Stimulated activated naive CD8-positive, alpha-beta T cell treated with anti-CD3 and anti-CD28 coated beads, Interleukin-15, Interleukin-2, amounts not matched to agents 100 U/mL and 50 U/mL, for 24 hours (primary cell): ENCODE results near the gene NUBP2.

ENCODE experiments used
- ATAC-seq: fragments of 150-1000 bp; cut with Tn5 transposase; one replicate; pipeline ENCODE4 v1.10.0; 2021
- DNase-seq: peaks from one replicate; pipeline ENCODE4 v3.0.0; 2021

NUBP2 gene

DNA sequence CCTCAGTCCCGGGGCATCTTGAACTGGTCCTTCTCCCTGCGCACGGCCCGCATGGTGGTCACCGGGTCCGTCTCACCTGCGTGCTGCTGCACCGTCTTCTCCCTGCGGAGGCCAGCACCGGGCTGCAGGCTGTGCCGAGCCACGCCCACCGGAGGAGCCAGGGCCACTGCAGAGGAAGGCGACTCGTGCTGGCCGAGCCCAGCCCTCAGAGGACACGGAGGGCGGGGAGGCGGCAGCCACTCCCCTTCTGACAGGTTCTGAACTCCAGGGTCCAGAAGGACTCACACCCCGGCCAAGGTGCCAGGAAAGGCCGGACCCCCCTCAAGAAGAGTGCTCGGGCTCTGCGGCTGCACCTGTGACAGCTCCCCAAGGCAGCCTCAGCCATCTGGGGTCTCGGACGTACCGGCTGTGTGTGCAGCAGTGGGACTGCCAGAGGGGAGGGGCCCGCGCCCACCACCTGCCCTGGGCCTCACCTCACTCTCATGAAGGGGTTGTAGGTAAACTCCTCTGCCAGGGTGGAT lies 26.6 kb downstream of the NUBP2 start:
- no peak for ATAC-seq
- no peak for DNase-seq

- peak; percentile 10 for ATAC-seq
Measured at GRCh38 chr16:1810106-1810505, 27.3 kb downstream of the NUBP2 start.

GRCh38 chr16:1810536-1810935 lies 27.8 kb downstream of the NUBP2 start:
- DNase-seq (no peak), ATAC-seq (no peak)

More at GRCh38 chr16:1810106-1810505, 27.3 kb downstream of the NUBP2 start:
- no peak for DNase-seq

GRCh38 chr16:1812732-1813163 lies 30.0 kb downstream of the NUBP2 start:
- ATAC-seq (peak; percentile 75), DNase-seq (peak; percentile 67)

DNA sequence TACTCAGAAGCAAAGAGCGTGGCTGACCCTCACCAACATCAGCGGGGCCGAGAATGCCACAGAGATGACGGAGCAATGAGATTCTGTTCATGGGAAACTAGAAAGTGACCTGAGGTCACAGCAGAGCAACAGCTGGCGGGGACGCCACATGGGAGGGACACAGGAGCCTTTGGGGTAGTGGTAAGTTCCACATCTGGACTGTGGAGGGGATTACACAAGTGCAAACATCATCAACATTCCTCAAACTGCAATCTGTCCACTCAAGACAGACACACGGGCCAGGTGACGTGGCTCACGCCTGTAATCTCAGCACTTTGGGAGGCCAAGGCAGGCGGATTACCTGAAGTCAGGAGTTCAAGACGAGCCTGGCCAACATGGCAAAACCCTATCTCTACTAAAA lies 32.7 kb downstream of the NUBP2 start:
- ATAC-seq (no peak), DNase-seq (no peak)

DNA sequence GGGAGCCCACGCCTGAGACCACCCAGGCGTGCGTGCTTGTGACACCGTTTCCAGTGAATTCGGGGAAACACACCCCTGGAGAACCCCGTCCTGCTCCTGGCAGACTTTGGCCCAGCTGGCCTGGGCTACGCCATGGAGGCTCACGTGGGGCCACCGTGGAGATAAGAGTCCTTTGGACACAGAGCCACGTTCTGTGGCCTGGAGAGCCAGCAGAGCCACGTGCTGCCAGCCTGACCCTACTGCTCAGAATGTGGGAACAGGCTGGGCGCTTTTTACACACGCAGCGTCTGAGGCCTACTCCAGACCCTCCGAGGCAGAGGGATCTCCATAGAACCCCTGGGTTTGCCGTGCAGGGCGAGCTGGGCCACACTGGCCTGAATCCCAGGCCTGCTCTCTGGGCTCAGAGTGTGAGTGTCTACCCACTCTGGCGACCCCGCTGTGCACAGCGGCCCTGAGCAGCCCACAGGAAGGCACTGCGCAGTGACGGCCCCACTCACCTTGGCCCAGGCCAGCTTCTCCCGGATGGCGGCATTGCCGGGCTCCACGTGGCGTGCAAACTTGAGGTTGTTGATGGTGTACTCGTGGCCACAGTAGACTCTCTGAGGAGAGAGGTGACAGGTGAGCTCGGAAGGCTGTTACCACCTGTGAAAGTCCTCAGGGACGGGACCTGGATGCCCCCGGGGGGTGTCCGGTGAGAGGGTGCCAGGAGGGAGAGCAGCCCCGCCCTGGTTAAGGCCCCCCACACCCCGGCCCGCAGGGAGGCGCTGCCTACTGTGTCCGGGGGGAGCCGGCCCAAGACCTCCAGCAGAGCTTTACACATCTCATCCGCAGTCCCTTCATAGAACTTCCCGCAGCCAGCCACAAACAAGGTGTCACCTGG lies 33.9 kb downstream of the NUBP2 start:
- ATAC-seq: no peak
- DNase-seq: no peak

DNA sequence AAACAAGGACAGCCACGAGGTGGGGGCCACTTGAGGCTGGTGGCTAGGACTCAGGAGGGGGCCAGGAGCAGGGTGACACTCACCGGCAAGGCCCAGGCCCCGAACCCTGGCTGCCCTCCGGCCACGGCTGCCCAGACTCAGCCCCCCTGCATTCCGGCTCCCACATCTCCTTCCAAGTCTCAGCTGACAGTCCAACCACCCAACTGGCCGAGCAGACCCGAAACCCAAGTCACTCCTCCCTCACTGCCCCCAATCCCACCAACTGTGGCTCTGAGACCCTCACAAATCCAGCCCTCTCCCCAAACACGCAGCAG lies 34.5 kb downstream of the NUBP2 start:
- DNase-seq: no peak
- ATAC-seq: no peak

GRCh38 chr16:1817716-1818115 lies 35.0 kb downstream of the NUBP2 start:
- DNase-seq (no peak), ATAC-seq (no peak)

- ATAC-seq: no peak
- no peak for DNase-seq
Measured at GRCh38 chr16:1818204-1818872, 35.6 kb downstream of the NUBP2 start.

DNA sequence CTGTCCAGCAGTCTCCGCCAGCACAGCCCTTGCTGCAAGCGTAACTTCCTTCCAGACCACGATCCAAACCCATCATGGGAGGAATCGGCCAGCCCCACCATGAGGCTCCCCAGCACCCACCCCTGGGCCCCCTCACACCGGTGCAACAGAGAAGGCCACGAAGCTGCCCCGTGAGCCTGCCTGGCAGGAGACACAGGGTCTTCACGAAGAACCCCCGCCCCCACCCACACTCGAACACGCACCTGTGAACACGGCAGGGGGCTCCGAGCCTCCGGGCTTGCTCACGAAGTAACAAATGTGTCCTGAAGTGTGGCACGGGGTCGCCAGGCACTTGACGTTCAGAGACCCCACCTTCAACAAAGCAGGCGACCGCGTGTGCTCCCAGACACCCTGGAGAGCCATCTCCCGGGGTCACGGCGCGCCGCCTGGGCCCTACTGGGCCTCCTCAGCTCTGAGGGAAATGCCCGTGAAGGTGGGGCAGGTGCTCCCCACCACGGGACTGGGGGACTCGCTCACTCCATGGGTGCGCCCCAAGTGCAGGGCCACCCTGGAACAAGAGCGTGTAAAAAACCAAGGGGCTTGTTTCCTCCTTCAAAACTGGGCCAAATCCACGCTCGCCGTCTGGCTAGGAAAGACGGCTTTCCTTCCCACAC lies 36.2 kb downstream of the NUBP2 start:
- no peak for ATAC-seq
- DNase-seq: no peak

DNA sequence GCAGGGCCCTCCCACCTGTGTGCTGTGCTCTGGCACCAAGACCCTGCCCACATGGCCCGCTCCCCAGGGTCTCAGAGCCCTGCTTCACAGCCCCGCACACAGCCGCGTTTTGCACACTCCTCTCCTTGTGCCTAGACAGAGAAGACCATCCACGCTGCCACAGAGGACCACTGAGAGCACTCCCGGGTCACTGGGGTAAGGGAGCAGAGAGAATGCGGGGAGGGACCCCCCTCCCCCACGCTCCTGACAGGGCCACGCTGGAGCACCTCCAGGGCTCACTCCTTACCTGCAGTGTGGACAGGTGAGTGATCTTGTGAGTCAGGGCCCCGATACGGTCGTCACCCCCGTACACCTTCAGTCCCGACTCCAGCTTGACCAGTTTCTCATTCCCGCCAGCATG lies 36.9 kb downstream of the NUBP2 start:
- no peak for DNase-seq
- no peak for ATAC-seq

- ATAC-seq: no peak
- DNase-seq: no peak
Measured at GRCh38 chr16:1820096-1820945, 37.6 kb downstream of the NUBP2 start.

GRCh38 chr16:1820946-1821290 lies 38.2 kb downstream of the NUBP2 start:
- DNase-seq (no peak), ATAC-seq (no peak)

GRCh38 chr16:1821861-1822611 lies 39.3 kb downstream of the NUBP2 start:
- DNase-seq (no peak), ATAC-seq (no peak)

DNA sequence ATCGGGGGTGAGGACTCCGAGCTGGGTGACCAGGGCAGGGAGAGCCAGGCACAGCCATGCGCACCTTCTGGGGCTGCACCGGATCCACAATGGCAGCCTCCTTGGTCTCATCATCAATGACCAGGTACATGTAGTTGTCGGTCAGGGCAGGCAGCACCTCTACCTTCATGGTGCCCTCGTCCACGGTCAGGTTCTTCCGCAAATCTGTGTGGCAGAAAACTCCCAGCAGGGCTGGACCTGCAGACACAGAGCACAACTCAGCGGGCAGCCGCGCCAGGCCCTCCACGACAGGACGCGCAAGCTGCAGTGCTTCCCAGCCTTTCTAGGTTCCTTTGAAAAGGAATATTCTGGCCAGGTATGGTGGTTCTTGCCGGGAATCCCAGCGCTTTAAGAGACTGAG lies 40.0 kb downstream of the NUBP2 start:
- no peak for DNase-seq
- ATAC-seq: no peak

GRCh38 chr16:1823821-1824220 lies 41.1 kb downstream of the NUBP2 start:
- no peak for ATAC-seq
- peak; percentile 28 for DNase-seq

DNA sequence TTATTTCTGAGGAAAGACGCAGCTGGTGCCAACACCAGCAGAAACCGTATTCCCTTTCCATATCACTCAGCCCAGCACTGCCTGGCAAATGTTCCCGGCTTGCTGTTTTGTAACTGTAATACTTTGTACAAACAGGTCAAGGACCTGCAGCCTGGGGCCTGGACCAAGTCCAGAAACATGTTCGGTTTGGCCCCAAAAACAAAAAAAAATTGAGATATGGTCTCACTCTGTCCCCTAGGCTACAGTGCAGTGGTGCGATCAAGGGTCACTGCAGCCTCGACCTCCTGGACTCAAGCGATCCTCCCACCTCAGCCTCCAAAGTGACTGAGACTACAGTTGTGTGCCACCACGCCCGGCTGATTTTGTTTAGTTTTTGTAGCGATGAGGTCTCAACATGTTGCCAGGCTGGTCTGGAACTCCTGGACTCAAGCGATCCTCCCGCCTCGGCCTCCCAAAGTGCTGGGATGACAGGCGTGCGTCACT lies 42.7 kb downstream of the NUBP2 start:
- ATAC-seq: no peak
- no peak for DNase-seq

- DNase-seq (peak; percentile 62), ATAC-seq (peak; percentile 77)
Measured at GRCh38 chr16:1825864-1826690, 43.3 kb downstream of the NUBP2 start.

GRCh38 chr16:1826691-1827573 lies 44.2 kb downstream of the NUBP2 start, which contains the start of the genes FAHD1 and HAGH:
FAHD1 (plus strand) TSS chr16:1827206; CDS start chr16:1827239, 33 bp downstream.
HAGH (minus strand) TSS chr16:1826825; CDS start chr16:1826787, 38 bp downstream.
- DNase-seq (peak; percentile 91), ATAC-seq (peak; percentile 88)
